ENCODE data around the gene COPG2.

GRCh38 chr7:130554481-130554880 lies 114.1 kb downstream of the COPG2 start:
- TF ChIP-seq, protein P1, sequence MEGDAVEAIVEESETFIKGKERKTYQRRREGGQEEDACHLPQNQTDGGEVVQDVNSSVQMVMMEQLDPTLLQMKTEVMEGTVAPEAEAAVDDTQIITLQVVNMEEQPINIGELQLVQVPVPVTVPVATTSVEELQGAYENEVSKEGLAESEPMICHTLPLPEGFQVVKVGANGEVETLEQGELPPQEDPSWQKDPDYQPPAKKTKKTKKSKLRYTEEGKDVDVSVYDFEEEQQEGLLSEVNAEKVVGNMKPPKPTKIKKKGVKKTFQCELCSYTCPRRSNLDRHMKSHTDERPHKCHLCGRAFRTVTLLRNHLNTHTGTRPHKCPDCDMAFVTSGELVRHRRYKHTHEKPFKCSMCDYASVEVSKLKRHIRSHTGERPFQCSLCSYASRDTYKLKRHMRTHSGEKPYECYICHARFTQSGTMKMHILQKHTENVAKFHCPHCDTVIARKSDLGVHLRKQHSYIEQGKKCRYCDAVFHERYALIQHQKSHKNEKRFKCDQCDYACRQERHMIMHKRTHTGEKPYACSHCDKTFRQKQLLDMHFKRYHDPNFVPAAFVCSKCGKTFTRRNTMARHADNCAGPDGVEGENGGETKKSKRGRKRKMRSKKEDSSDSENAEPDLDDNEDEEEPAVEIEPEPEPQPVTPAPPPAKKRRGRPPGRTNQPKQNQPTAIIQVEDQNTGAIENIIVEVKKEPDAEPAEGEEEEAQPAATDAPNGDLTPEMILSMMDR (conservative IDR thresholded peaks at IDR 0.05) = no peak
- TF ChIP-seq EZH2 (IDR thresholded peaks at IDR 0.05; ENCODE audit: low read depth) = no peak

Data from PC-9 (cell line).